H9 (cell line): ENCODE measurements around the gene EVX2. TPM values are rescaled to one million over a fixed set of nuclear protein-coding genes. Genes with fewer than 3 reads are reported as not detected.

Experiments used
- DNase-seq: peaks from one replicate; pipeline ENCODE4 v3.0.0-alpha.2; 2017
- H2AFZ ChIP-seq: one replicate; pipeline ENCODE4 v1.6.1; 2013; ENCODE audit warnings: mild to moderate bottlenecking, low read length, control low read depth, moderate library complexity
- H2AK5ac ChIP-seq: 2 replicates; pipeline ENCODE4 v1.6.1; 2013; ENCODE audit warnings: low read length, control low read depth, mixed read lengths; ENCODE audit not compliant: insufficient read length
- H2BK120ac ChIP-seq: one replicate; pipeline ENCODE4 v1.6.1; 2013; ENCODE audit warnings: low read depth, mild to moderate bottlenecking, low read length, control low read depth, inconsistent platforms; ENCODE audit not compliant: poor library complexity, severe bottlenecking
- H2BK12ac ChIP-seq: 2 replicates; pipeline ENCODE4 v1.6.1; 2013; ENCODE audit warnings: low read length, control low read depth, mixed read lengths, low read depth; ENCODE audit not compliant: insufficient read length
- H2BK15ac ChIP-seq: 2 replicates; pipeline ENCODE4 v1.6.1; 2013; ENCODE audit warnings: low read depth, low read length, control low read depth
- H2BK20ac ChIP-seq: one replicate; pipeline ENCODE4 v1.6.1; 2013; ENCODE audit warnings: low read depth, mild to moderate bottlenecking, low read length, control low read depth, inconsistent platforms; ENCODE audit not compliant: poor library complexity, severe bottlenecking
- H2BK5ac ChIP-seq: 2 replicates; pipeline ENCODE4 v1.6.1; 2013; ENCODE audit warnings: low read length, control low read depth, mixed read lengths; ENCODE audit not compliant: insufficient read length
- H3K14ac ChIP-seq: 2 replicates; pipeline ENCODE4 v1.6.1; 2013; ENCODE audit warnings: low read length, control low read depth; ENCODE audit not compliant: insufficient read depth
- H3K18ac ChIP-seq: 2 replicates; pipeline ENCODE4 v1.6.1; 2013; ENCODE audit warnings: low read depth, mild to moderate bottlenecking, mixed read lengths, low read length, control low read depth; ENCODE audit not compliant: insufficient read length
- H3K23ac ChIP-seq: 2 replicates; pipeline ENCODE4 v1.6.1; 2013; ENCODE audit warnings: low read length, control low read depth, mixed read lengths, low read depth; ENCODE audit not compliant: insufficient read length
- H3K23me2 ChIP-seq: 2 replicates; pipeline ENCODE4 v1.6.1; 2013; ENCODE audit warnings: low read depth, mild to moderate bottlenecking, mixed read lengths, low read length, control low read depth; ENCODE audit not compliant: insufficient read length, poor library complexity, severe bottlenecking
- H3K27ac ChIP-seq: 2 replicates; pipeline ENCODE4 v1.5.1; 2013; ENCODE audit warnings: low read length, control low read depth, mixed read lengths, low read depth; ENCODE audit not compliant: insufficient read length
- H3K27me3 ChIP-seq: 2 replicates; pipeline ENCODE4 v1.6.1; 2013; ENCODE audit warnings: low read length, control low read depth, inconsistent platforms; ENCODE audit not compliant: insufficient read depth
- H3K4ac ChIP-seq: 2 replicates; pipeline ENCODE4 v1.6.1; 2013; ENCODE audit warnings: low read depth, mild to moderate bottlenecking, control low read depth, inconsistent platforms, low read length, moderate library complexity
- H3K4me1 ChIP-seq: 2 replicates; pipeline ENCODE4 v1.6.1; 2013; ENCODE audit warnings: low read length, control low read depth, inconsistent platforms; ENCODE audit not compliant: insufficient read depth
- H3K4me2 ChIP-seq: 2 replicates; pipeline ENCODE4 v1.6.1; 2013; ENCODE audit warnings: low read length, control low read depth, mixed read lengths; ENCODE audit not compliant: insufficient read length, insufficient read depth
- H3K56ac ChIP-seq: 2 replicates; pipeline ENCODE4 v1.6.1; 2013; ENCODE audit warnings: low read depth, mild to moderate bottlenecking, mixed read lengths, low read length, control low read depth; ENCODE audit not compliant: insufficient read length
- H3K79me1 ChIP-seq: 2 replicates; pipeline ENCODE4 v1.6.1; 2013; ENCODE audit warnings: low read depth, mild to moderate bottlenecking, moderate library complexity, low read length, control low read depth, inconsistent platforms; ENCODE audit not compliant: insufficient read depth, poor library complexity, severe bottlenecking
- H3K79me2 ChIP-seq: 2 replicates; pipeline ENCODE4 v1.6.1; 2013; ENCODE audit warnings: low read length, control low read depth, inconsistent platforms; ENCODE audit not compliant: insufficient read depth
- H3K9ac ChIP-seq: 2 replicates; pipeline ENCODE4 v1.6.1; 2013; ENCODE audit warnings: low read length, control low read depth, mixed read lengths; ENCODE audit not compliant: insufficient read length; ENCODE audit errors: extremely low read depth
- H3K9me3 ChIP-seq: one replicate; pipeline ENCODE4 v1.6.1; 2013; ENCODE audit warnings: low read depth, low read length, inconsistent platforms; ENCODE audit not compliant: control insufficient read depth
- H3T11ph ChIP-seq: one replicate; pipeline ENCODE4 v1.6.1; 2013; ENCODE audit warnings: mild to moderate bottlenecking, low read length, control low read depth, inconsistent platforms
- H4K20me1 ChIP-seq: one replicate; pipeline ENCODE4 v1.6.1; 2013; ENCODE audit not compliant: control insufficient read depth, insufficient read length, insufficient read depth
- H4K5ac ChIP-seq: 2 replicates; pipeline ENCODE4 v1.6.1; 2013; ENCODE audit warnings: low read depth, mild to moderate bottlenecking, mixed read lengths, low read length, control low read depth; ENCODE audit not compliant: insufficient read length
- H4K8ac ChIP-seq: replicated peaks from 2 replicates; pipeline ENCODE4 v1.6.1; 2013; ENCODE audit warnings: low read length, control low read depth, mixed read lengths, low read depth; ENCODE audit not compliant: insufficient read length
- H4K91ac ChIP-seq: 2 replicates; pipeline ENCODE4 v1.6.1; 2013; ENCODE audit warnings: low read depth, mild to moderate bottlenecking, moderate library complexity, mixed read lengths, low read length, control low read depth; ENCODE audit not compliant: insufficient read length
- H3K27ac Mint-ChIP-seq, 3 experiments: 2 replicates in 2 of 3; 3 replicates in 1 of 3; pipeline ENCODE4 v1.8.0; 2020 to 2021; ENCODE audit warnings: mixed read lengths in 3 of 3, mild to moderate bottlenecking in 1 of 3, moderate library complexity in 1 of 3
- H3K27me3 Mint-ChIP-seq: 2 replicates; pipeline ENCODE4 v1.8.0; 2021; ENCODE audit warnings: low read depth, mild to moderate bottlenecking, moderate library complexity, mixed read lengths
- H3K36me3 Mint-ChIP-seq, 3 experiments: 2 replicates in 2 of 3; 3 replicates in 1 of 3; pipeline ENCODE4 v1.8.0; 2020 to 2021; ENCODE audit warnings: low read depth in 3 of 3, mixed read lengths in 3 of 3; ENCODE audit not compliant: insufficient read depth in 1 of 3
- H3K4me1 Mint-ChIP-seq, 2 experiments: 2 replicates each; pipeline ENCODE4 v1.8.0; 2020; ENCODE audit warnings: mixed read lengths in 2 of 2
- H3K4me3 Mint-ChIP-seq, 2 experiments: 2 replicates in 1 of 2; 3 replicates in 1 of 2; pipeline ENCODE4 v1.8.0; 2020 to 2021; ENCODE audit warnings: mild to moderate bottlenecking in 2 of 2, mixed read lengths in 2 of 2, moderate library complexity in 1 of 2
- H3K9me3 Mint-ChIP-seq, 2 experiments: 2 replicates in 1 of 2; 3 replicates in 1 of 2; pipeline ENCODE4 v1.8.0; 2020; ENCODE audit warnings: mild to moderate bottlenecking in 2 of 2, mixed read lengths in 2 of 2, moderate library complexity in 1 of 2
- CTCF ChIP-seq: fragments of 200-600 bp; sonication (generic); conservative IDR thresholded peaks from 3 replicates; pipeline ENCODE4 v1.8.0; 2021; ENCODE audit warnings: antibody characterized with exemption, mild to moderate bottlenecking
- WGBS: extraction: QIAGEN DNeasy Blood & Tissue Kit; methylation state at CpG from one replicate; pipeline ENCODE4 v1.1.7; 2013; ENCODE audit warnings: missing lambda C conversion rate, low lambda C conversion rate, mixed read lengths; ENCODE audit not compliant: insufficient read length; ENCODE audit errors: extremely low coverage; 5-methylcytosine and 5-hydroxymethylcytosine counted together
- total RNA-seq: library from RNA; stranded (reverse); gene quantifications from 2 replicates; pipeline ENCODE4 v1.2.1, GENCODE V29; 2021

EVX2 gene
- total RNA-seq, 1 experiment from 2014 or later, result not detected

DNA sequence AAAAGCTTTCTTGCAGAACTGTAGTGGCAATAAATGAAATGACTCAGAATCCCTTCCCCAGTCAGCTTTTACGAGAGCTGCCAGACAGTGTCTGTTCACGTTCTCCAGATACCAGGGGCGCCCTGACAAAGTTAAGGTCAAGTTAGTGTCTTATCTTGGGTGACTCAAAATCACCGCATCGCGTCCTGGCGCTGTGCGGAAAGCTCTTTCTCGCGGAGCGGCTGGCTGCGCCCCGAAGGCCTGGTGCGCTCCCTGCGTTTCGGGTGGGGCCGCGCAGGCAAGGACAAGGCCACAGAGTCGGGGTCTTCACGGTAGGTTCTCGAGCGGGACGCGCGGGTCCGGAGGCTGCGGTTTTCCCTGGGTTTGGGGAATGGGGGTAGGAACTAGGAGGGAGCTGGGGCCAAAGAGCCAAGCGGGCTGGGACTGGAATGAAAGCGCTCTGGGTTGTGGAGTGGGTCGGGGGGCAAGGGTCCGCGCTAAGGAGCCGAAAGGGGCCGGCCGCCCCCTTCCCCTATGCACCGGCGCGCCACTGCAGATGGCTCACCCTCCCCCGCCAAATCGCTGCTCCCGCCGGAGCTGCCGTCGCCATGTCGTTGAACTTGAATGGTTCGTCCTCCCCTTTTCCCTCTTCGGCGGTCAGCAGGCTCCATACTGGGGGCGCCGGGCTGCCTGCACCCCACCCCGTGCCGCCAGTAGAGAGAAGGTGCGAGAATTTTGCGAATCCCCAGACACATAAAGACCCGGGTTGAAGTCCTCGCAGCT, 20.7 kb upstream of the EVX2 start:
- Histone ChIP-seq H3K23ac (no peak overlapping the region), H3K9ac (no peak overlapping the region), H3K18ac (no peak overlapping the region), H3K4me2 (no peak overlapping the region), H3K23me2 (no peaks in the 10 kb centered on the region), H4K8ac (no peak overlapping the region), H2BK20ac (no peak overlapping the region), H3K9me3 (no peaks in the 10 kb centered on the region), H3K4ac (no peak overlapping the region), H3K79me1 (no peaks in the 10 kb centered on the region), H2BK15ac (no peak overlapping the region), H3K56ac (no peak overlapping the region), H3T11ph (no peak overlapping the region), H3K14ac (no peak overlapping the region), H3K79me2 (no peaks in the 10 kb centered on the region), H2AFZ (no peak overlapping the region), H2BK5ac (no peak overlapping the region), H3K4me1 (no peaks in the 10 kb centered on the region), H4K91ac (no peak overlapping the region), H2BK12ac (no peak overlapping the region), H3K27ac (no peak overlapping the region), H2BK120ac (no peak overlapping the region), H2AK5ac (no peak overlapping the region), H4K5ac (no peak overlapping the region), H3K27me3 (peaks cover 93% of the 10 kb centered on the region), H4K20me1 (no peaks in the 10 kb centered on the region)
- no CpG with 5 or more reads among the region's 56 CpGs for WGBS
- no peaks in the 10 kb centered on the region; a peak in 2 of 7 replicates for H3K36me3 Mint-ChIP-seq
- no peak overlapping the region for H3K27ac Mint-ChIP-seq
- H3K4me1 Mint-ChIP-seq, result peaks cover 16 to 40% of the 10 kb centered on the region in 2 experiments
- DNase-seq, result peak; percentile 45
- H3K9me3 Mint-ChIP-seq, result peaks cover 5 to 20% of the 10 kb centered on the region in 2 experiments; a peak in 4 of 5 replicates
- H3K27me3 Mint-ChIP-seq, result peaks cover 96% of the 10 kb centered on the region
- no peak for TF ChIP-seq CTCF
- peak overlapping the region; percentile 2 to 75; a peak in 4 of 5 replicates for H3K4me3 Mint-ChIP-seq
